SK-N-SH treated with all-trans-retinoic acid at 6 μM for 48 hours (cell line): Measurements from ENCODE around the gene WSCD2.

Experiments
- ARNTL ChIP-seq: fragments of 450-650 bp; formaldehyde crosslinking; IDR thresholded peaks from 2 replicates; pipeline ENCODE4 v1.5.0; 2020; ENCODE audit warnings: low read depth, mild to moderate bottlenecking, moderate library complexity, borderline replicate concordance
- CSDC2 ChIP-seq: fragments of 250-450 bp; sonication (Bioruptor Pico); IDR thresholded peaks from 2 replicates; pipeline ENCODE4 v1.5.0; 2020; ENCODE audit warnings: mild to moderate bottlenecking, moderate library complexity
- GLIS3 ChIP-seq: fragments of 250-450 bp; sonication (Bioruptor Pico); IDR thresholded peaks from 2 replicates; pipeline ENCODE4 v1.5.0; 2020; ENCODE audit warnings: mild to moderate bottlenecking, moderate library complexity
- PATZ1 ChIP-seq: fragments of 250-450 bp; sonication (Bioruptor Pico); IDR thresholded peaks from 2 replicates; pipeline ENCODE4 v1.8.0; 2020; ENCODE audit warnings: mild to moderate bottlenecking, moderate library complexity, borderline replicate concordance
- TCF4 ChIP-seq: fragments of 250-450 bp; sonication (Bioruptor Pico); IDR thresholded peaks from 2 replicates; pipeline ENCODE4 v1.8.0; 2021; ENCODE audit warnings: mild to moderate bottlenecking, moderate library complexity, borderline replicate concordance
- TOX ChIP-seq: fragments of 250-450 bp; sonication (Bioruptor Pico); IDR thresholded peaks from 2 replicates; pipeline ENCODE4 v1.8.0; 2021; ENCODE audit warnings: mild to moderate bottlenecking, moderate library complexity, borderline replicate concordance
- TSHZ2 ChIP-seq: fragments of 250-450 bp; sonication (Bioruptor Pico); IDR thresholded peaks from 2 replicates; pipeline ENCODE4 v1.5.0; 2020; ENCODE audit warnings: mild to moderate bottlenecking, moderate library complexity
- ZC3H10 ChIP-seq: fragments of 250-450 bp; sonication (Bioruptor Pico); IDR thresholded peaks from 2 replicates; pipeline ENCODE4 v1.5.1; 2021; ENCODE audit warnings: mild to moderate bottlenecking, moderate library complexity
- ZFP3 ChIP-seq: fragments of 250-450 bp; sonication (Bioruptor Pico); IDR thresholded peaks from 2 replicates; pipeline ENCODE4 v1.5.0; 2020; ENCODE audit warnings: mild to moderate bottlenecking, moderate library complexity
- ZFP30 ChIP-seq: fragments of 450-650 bp; formaldehyde crosslinking; IDR thresholded peaks from 2 replicates; pipeline ENCODE4 v1.5.0; 2022; ENCODE audit warnings: mild to moderate bottlenecking, moderate library complexity
- ZNF70 ChIP-seq: fragments of 450-650 bp; formaldehyde crosslinking; IDR thresholded peaks from 2 replicates; pipeline ENCODE4 v1.5.0; 2020; ENCODE audit warnings: mild to moderate bottlenecking, moderate library complexity
- ZNF8 ChIP-seq: fragments of 450-650 bp; formaldehyde crosslinking; IDR thresholded peaks from 2 replicates; pipeline ENCODE4 v1.5.0; 2020; ENCODE audit warnings: mild to moderate bottlenecking, moderate library complexity
- TF ChIP-seq, protein P1 (sequence below): fragments of 250-450 bp; sonication (Bioruptor Pico); IDR thresholded peaks from 2 replicates; pipeline ENCODE4 v1.5.1; 2020; ENCODE audit warnings: low read depth, mild to moderate bottlenecking, moderate library complexity

- TF ChIP-seq TSHZ2 (CRISPR knock-in tag) (no peak), ZFP3 (CRISPR knock-in tag) (no peak), ZNF8 (CRISPR knock-in tag) (no peak), ARNTL (CRISPR knock-in tag) (no peak), GLIS3 (CRISPR knock-in tag) (no peak), PATZ1 (CRISPR knock-in tag) (no peak), TCF4 (CRISPR knock-in tag) (no peak), TOX (CRISPR knock-in tag) (no peak), ZC3H10 (CRISPR knock-in tag) (no peak), ZFP30 (CRISPR knock-in tag) (no peak), CSDC2 (CRISPR knock-in tag) (no peak), ZNF70 (CRISPR knock-in tag) (no peak)
- TF ChIP-seq, protein P1, sequence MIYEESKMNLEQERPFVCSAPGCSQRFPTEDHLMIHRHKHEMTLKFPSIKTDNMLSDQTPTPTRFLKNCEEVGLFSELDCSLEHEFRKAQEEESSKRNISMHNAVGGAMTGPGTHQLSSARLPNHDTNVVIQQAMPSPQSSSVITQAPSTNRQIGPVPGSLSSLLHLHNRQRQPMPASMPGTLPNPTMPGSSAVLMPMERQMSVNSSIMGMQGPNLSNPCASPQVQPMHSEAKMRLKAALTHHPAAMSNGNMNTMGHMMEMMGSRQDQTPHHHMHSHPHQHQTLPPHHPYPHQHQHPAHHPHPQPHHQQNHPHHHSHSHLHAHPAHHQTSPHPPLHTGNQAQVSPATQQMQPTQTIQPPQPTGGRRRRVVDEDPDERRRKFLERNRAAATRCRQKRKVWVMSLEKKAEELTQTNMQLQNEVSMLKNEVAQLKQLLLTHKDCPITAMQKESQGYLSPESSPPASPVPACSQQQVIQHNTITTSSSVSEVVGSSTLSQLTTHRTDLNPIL (CRISPR knock-in tag), result no peak
Observed at GRCh38 chr12:108112832-108113556, 16.1 kb upstream of the WSCD2 start.
